Keratinocyte (primary cell): ENCODE results near the gene ZNF354C. TPM values are rescaled to one million over a fixed set of nuclear protein-coding genes. Genes with fewer than 3 reads are reported as not detected.

ENCODE experiments used
- DNase-seq: peaks from one replicate; pipeline ENCODE4 v3.0.0-alpha.2; 2011; ENCODE audit warnings: low read depth, missing footprints, low spot score
- FAIRE-seq: peaks from 2 replicates; lab custom pipeline; 2011; peaks lifted over from hg19 to GRCh38; lab: Jason Lieb, UNC
- H2AFZ ChIP-seq: 2 replicates; pipeline ENCODE4 v1.6.0; 2012; ENCODE audit warnings: low read length, control low read depth, inconsistent platforms; ENCODE audit not compliant: control insufficient read depth
- H3K27ac ChIP-seq: 2 replicates; pipeline ENCODE4 v1.5.1; 2011; ENCODE audit warnings: low read length; ENCODE audit not compliant: control insufficient read depth, insufficient read depth
- H3K27me3 ChIP-seq: 3 replicates; pipeline ENCODE4 v1.6.0; 2011; ENCODE audit warnings: low read length; ENCODE audit not compliant: control insufficient read depth, insufficient read depth; ENCODE audit errors: extremely low read depth
- H3K36me3 ChIP-seq, 2 experiments: 2 replicates in 1 of 2; 3 replicates in 1 of 2; pipeline ENCODE4 v1.5.1; 2011; ENCODE audit warnings: low read length in 2 of 2, mild to moderate bottlenecking in 1 of 2; ENCODE audit not compliant: control insufficient read depth in 2 of 2, insufficient read depth in 2 of 2; ENCODE audit errors: extremely low read depth in 1 of 2
- H3K4me1 ChIP-seq: 3 replicates; pipeline ENCODE4 v1.5.1; 2011; ENCODE audit warnings: low read length; ENCODE audit not compliant: control insufficient read depth, insufficient read depth; ENCODE audit errors: extremely low read depth
- H3K4me2 ChIP-seq: 3 replicates; pipeline ENCODE4 v1.6.0; 2011; ENCODE audit warnings: low read depth, low read length; ENCODE audit not compliant: control insufficient read depth, insufficient read depth; ENCODE audit errors: extremely low read depth
- H3K4me3 ChIP-seq, 3 experiments: fragments of 200-600 bp in 1 of 3; sonication (generic) in 1 of 3; 2 replicates in 2 of 3; 3 replicates in 1 of 3; pipeline ENCODE4 v1.5.1; 2011 to 2016; ENCODE audit warnings: low read length in 3 of 3, mild to moderate bottlenecking in 3 of 3, control low read depth in 2 of 3, inconsistent platforms in 1 of 3, low read depth in 1 of 3, mixed read lengths in 1 of 3, mixed run types in 1 of 3, moderate library complexity in 1 of 3; ENCODE audit not compliant: control insufficient read depth in 2 of 3, insufficient read depth in 2 of 3; ENCODE audit errors: extremely low read depth in 1 of 3
- H3K79me2 ChIP-seq: 2 replicates; pipeline ENCODE4 v1.6.0; 2012; ENCODE audit warnings: low read length; ENCODE audit not compliant: control insufficient read depth, insufficient read depth
- H3K9ac ChIP-seq: 3 replicates; pipeline ENCODE4 v1.6.0; 2011; ENCODE audit warnings: low read length; ENCODE audit not compliant: control insufficient read depth, insufficient read depth; ENCODE audit errors: extremely low read depth
- H3K9me1 ChIP-seq: 3 replicates; pipeline ENCODE4 v1.6.0; 2011; ENCODE audit warnings: low read length; ENCODE audit not compliant: control insufficient read depth, insufficient read depth; ENCODE audit errors: extremely low read depth
- H3K9me3 ChIP-seq: 2 replicates; pipeline ENCODE4 v1.5.1; 2012; ENCODE audit warnings: low read depth, low read length; ENCODE audit not compliant: control insufficient read depth
- H4K20me1 ChIP-seq: 3 replicates; pipeline ENCODE4 v1.6.0; 2011; ENCODE audit warnings: low read length; ENCODE audit not compliant: control insufficient read depth, insufficient read depth; ENCODE audit errors: extremely low read depth
- EZH2 ChIP-seq: IDR thresholded peaks from one replicate; pipeline ENCODE4 v1.6.1; 2012; ENCODE audit warnings: inconsistent platforms, mild to moderate bottlenecking, low read length, moderate library complexity
- dilution Hi-C: fragments of 300-500 bp; cut with MboI; formaldehyde crosslinking; loops from one replicate; pipeline ENCODE4 v1.7.0; 2020; ENCODE audit warnings: low sequenced_read_pairs; ENCODE audit not compliant: extremely low pct_ligation_motif_present
- polyA plus RNA-seq, 5 experiments: library from polyadenylated mRNA; depleted of rRNA in 3 of 5; stranded (reverse) in 3 of 5; stranded (forward) in 1 of 5; unstranded in 1 of 5; fragments of >200 nt; gene quantifications; 1 replicate in 1 of 5; 2 replicates in 3 of 5; 3 replicates in 1 of 5; pipeline versions ENCODE4 v1.2.1 to v1.2.3, GENCODE V29; 2011 to 2012; ENCODE audit warnings: missing spikeins in 2 of 5, low read depth in 1 of 5, low replicate concordance in 1 of 5
- TF ChIP-seq, protein P1 (sequence below), 3 experiments: IDR thresholded peaks in 1 of 3; conservative IDR thresholded peaks in 1 of 3; optimal IDR thresholded peaks in 1 of 3; 2 replicates in 2 of 3; 3 replicates in 1 of 3; pipeline versions ENCODE3 to v1.5.1; 2011; ENCODE audit warnings: low read length in 3 of 3, mild to moderate bottlenecking in 3 of 3, moderate library complexity in 2 of 3, control low read depth in 1 of 3, inconsistent platforms in 1 of 3; ENCODE audit not compliant: insufficient read depth in 2 of 3; ENCODE audit errors: extremely low read depth in 1 of 3

ZNF354C gene
- polyA plus RNA-seq, 1 donor (not counting 4 experiments of a cell fraction or from before 2014, with no cell fraction given): 2.7 TPM

DNA sequence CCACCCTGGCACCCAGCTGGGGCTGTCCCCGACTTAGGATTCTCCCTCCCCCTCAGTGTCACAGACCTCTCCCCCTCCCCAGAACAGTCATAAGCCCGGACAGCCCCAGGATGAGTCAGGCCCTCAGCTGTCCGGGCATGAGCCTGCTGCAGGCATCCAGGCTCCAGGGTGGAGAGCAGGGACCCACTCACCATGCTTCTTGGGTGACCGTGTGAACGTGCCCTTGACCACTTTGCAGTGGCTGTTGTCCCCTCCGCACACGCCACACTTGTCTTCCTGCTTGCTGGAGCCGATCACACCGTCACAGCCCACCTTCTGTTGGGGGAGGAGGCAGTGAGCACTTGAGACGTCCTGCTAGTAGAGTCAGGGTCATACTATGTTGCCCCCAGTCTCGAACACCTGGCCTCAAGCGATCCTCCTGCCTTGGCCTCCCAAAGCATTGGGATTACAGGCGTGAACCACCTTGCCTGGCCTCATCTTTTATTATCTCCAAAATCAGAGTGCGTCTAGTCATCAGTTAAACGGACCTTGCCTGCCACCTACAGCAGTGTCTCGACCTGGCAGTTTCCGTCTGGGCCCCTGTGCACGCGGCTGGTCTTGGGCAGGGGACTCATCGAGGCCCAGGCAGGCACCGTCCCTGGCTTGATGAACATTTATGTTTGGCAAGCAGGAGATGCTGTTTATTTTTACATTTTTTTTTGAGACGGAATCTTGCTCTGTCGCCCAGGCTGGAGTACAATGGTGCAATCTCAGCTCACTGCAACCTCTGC is 72.6 kb downstream of the ZNF354C start:
- H3K4me3 ChIP-seq: no peak overlapping the region
- dilution Hi-C loops: no loop called here
- no peaks in the 10 kb centered on the region for H4K20me1 ChIP-seq
- no peaks in the 10 kb centered on the region for H3K9me1 ChIP-seq
- FAIRE-seq (no peak), DNase-seq (no peak)
- no peak overlapping the region for H3K9ac ChIP-seq
- no peak overlapping the region for H3K27ac ChIP-seq
- no peaks in the 10 kb centered on the region for H3K27me3 ChIP-seq
- H3K4me1 ChIP-seq: no peaks in the 10 kb centered on the region
- no peaks in the 10 kb centered on the region for H3K79me2 ChIP-seq
- TF ChIP-seq, protein P1, sequence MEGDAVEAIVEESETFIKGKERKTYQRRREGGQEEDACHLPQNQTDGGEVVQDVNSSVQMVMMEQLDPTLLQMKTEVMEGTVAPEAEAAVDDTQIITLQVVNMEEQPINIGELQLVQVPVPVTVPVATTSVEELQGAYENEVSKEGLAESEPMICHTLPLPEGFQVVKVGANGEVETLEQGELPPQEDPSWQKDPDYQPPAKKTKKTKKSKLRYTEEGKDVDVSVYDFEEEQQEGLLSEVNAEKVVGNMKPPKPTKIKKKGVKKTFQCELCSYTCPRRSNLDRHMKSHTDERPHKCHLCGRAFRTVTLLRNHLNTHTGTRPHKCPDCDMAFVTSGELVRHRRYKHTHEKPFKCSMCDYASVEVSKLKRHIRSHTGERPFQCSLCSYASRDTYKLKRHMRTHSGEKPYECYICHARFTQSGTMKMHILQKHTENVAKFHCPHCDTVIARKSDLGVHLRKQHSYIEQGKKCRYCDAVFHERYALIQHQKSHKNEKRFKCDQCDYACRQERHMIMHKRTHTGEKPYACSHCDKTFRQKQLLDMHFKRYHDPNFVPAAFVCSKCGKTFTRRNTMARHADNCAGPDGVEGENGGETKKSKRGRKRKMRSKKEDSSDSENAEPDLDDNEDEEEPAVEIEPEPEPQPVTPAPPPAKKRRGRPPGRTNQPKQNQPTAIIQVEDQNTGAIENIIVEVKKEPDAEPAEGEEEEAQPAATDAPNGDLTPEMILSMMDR (optimal IDR thresholded peaks at IDR 0.05 in 1 of 3, IDR thresholded peaks at IDR 0.05 in 1 of 3, conservative IDR thresholded peaks at IDR 0.05 in 1 of 3; ENCODE audit: extremely low read depth in 1 of 3, insufficient read depth in 2 of 3, low read length in 3 of 3): no peak
- TF ChIP-seq EZH2: no peak
- H3K4me2 ChIP-seq: no peak overlapping the region
- H2AFZ ChIP-seq: no peak overlapping the region
- no peaks in the 10 kb centered on the region for H3K36me3 ChIP-seq
- H3K9me3 ChIP-seq: peaks cover 11% of the 10 kb centered on the region

Other genes starting within 250 kb of the ZNF354C start
- gene ZNF354B, start 200.4 kb upstream of the ZNF354C start, polyA plus RNA-seq: 6.4 to 10.2 TPM (median 8.6 TPM) in 3 replicates
- gene ZFP2, start 164.5 kb upstream of the ZNF354C start, polyA plus RNA-seq: 0.32 to 0.54 TPM (median 0.52 TPM) in 3 replicates
- 0.07 to 0.15 TPM (median 0.08 TPM) in 3 replicates for gene ZNF454, start 119.2 kb upstream of the ZNF354C start, polyA plus RNA-seq
- gene GRM6, start 65.1 kb upstream of the ZNF354C start, polyA plus RNA-seq: not detected in 3 replicates
- gene ZNF879, start 36.6 kb upstream of the ZNF354C start, polyA plus RNA-seq: 1.8 to 2.5 TPM (median 2.2 TPM) in 3 replicates